OCI-LY7 (cell line): ENCODE results near the gene MUC20.
"Not testable (repeated sequence)": the region's sequence is repeated elsewhere in the genome, so short reads cannot be mapped to it uniquely, and the experiment has no call there.

Experiments
- EZH2phosphoT487 ChIP-seq: fragments of 200-600 bp; sonication (generic); IDR thresholded peaks from 2 replicates; pipeline ENCODE4 v1.6.1; 2018; ENCODE audit warnings: low read depth, borderline replicate concordance, mild to moderate bottlenecking, mixed run types, antibody characterized with exemption, low read length, moderate library complexity, mixed read lengths
- TF ChIP-seq, protein P1 (sequence below): fragments of 200-600 bp; sonication (generic); conservative IDR thresholded peaks from 2 replicates; pipeline ENCODE4 v1.5.1; 2014; ENCODE audit warnings: mild to moderate bottlenecking, antibody characterized with exemption, low read length, moderate library complexity, mixed read lengths

DNA sequence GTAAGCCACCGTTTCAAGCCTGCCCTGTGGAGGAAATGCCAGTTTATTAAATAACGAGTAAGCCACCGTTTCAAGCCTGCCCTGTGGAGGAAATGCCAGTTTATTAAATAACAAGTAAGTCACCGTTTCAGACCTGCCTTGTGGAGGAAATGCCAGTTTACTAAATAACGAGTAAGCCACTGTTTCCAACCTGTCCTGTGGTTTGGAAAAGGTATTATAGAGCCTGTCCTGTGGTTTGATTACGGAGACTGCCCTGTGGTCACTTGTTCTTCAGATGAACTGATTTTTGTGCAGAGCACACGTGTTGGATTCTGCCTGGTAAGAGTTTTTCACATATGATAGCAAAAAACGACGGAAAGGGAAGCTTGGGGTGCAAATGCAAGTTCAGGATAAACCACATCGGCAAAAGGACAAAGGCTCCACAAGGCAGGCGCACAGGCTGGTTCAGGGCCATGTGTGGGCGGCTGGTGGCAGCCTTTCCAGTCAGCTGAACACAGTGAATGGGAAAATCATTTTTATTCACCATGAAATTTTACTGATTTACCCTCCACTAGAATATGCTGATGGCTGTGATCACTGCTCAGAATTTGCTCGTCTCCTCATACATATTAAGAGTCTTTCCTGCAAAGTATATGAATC, 38.6 kb upstream of the MUC20 start:
- TF ChIP-seq, protein P1, sequence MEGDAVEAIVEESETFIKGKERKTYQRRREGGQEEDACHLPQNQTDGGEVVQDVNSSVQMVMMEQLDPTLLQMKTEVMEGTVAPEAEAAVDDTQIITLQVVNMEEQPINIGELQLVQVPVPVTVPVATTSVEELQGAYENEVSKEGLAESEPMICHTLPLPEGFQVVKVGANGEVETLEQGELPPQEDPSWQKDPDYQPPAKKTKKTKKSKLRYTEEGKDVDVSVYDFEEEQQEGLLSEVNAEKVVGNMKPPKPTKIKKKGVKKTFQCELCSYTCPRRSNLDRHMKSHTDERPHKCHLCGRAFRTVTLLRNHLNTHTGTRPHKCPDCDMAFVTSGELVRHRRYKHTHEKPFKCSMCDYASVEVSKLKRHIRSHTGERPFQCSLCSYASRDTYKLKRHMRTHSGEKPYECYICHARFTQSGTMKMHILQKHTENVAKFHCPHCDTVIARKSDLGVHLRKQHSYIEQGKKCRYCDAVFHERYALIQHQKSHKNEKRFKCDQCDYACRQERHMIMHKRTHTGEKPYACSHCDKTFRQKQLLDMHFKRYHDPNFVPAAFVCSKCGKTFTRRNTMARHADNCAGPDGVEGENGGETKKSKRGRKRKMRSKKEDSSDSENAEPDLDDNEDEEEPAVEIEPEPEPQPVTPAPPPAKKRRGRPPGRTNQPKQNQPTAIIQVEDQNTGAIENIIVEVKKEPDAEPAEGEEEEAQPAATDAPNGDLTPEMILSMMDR = not testable (repeated sequence)
- not testable (repeated sequence) for TF ChIP-seq EZH2phosphoT487
